H9 (cell line): ENCODE data around the gene FXYD1. TPM values are rescaled to one million over a fixed set of nuclear protein-coding genes. Genes with fewer than 3 reads are reported as not detected.

ENCODE experiments used
- DNase-seq: peaks from one replicate; pipeline ENCODE4 v3.0.0-alpha.2; 2017
- H2AFZ ChIP-seq: one replicate; pipeline ENCODE4 v1.6.1; 2013; ENCODE audit warnings: mild to moderate bottlenecking, low read length, control low read depth, moderate library complexity
- H2AK5ac ChIP-seq: 2 replicates; pipeline ENCODE4 v1.6.1; 2013; ENCODE audit warnings: low read length, control low read depth, mixed read lengths; ENCODE audit not compliant: insufficient read length
- H2BK120ac ChIP-seq: one replicate; pipeline ENCODE4 v1.6.1; 2013; ENCODE audit warnings: low read depth, mild to moderate bottlenecking, low read length, control low read depth, inconsistent platforms; ENCODE audit not compliant: poor library complexity, severe bottlenecking
- H2BK12ac ChIP-seq: 2 replicates; pipeline ENCODE4 v1.6.1; 2013; ENCODE audit warnings: low read length, control low read depth, mixed read lengths, low read depth; ENCODE audit not compliant: insufficient read length
- H2BK15ac ChIP-seq: 2 replicates; pipeline ENCODE4 v1.6.1; 2013; ENCODE audit warnings: low read depth, low read length, control low read depth
- H2BK20ac ChIP-seq: one replicate; pipeline ENCODE4 v1.6.1; 2013; ENCODE audit warnings: low read depth, mild to moderate bottlenecking, low read length, control low read depth, inconsistent platforms; ENCODE audit not compliant: poor library complexity, severe bottlenecking
- H2BK5ac ChIP-seq: 2 replicates; pipeline ENCODE4 v1.6.1; 2013; ENCODE audit warnings: low read length, control low read depth, mixed read lengths; ENCODE audit not compliant: insufficient read length
- H3K14ac ChIP-seq: 2 replicates; pipeline ENCODE4 v1.6.1; 2013; ENCODE audit warnings: low read length, control low read depth; ENCODE audit not compliant: insufficient read depth
- H3K18ac ChIP-seq: 2 replicates; pipeline ENCODE4 v1.6.1; 2013; ENCODE audit warnings: low read depth, mild to moderate bottlenecking, mixed read lengths, low read length, control low read depth; ENCODE audit not compliant: insufficient read length
- H3K23ac ChIP-seq: 2 replicates; pipeline ENCODE4 v1.6.1; 2013; ENCODE audit warnings: low read length, control low read depth, mixed read lengths, low read depth; ENCODE audit not compliant: insufficient read length
- H3K23me2 ChIP-seq: 2 replicates; pipeline ENCODE4 v1.6.1; 2013; ENCODE audit warnings: low read depth, mild to moderate bottlenecking, mixed read lengths, low read length, control low read depth; ENCODE audit not compliant: insufficient read length, poor library complexity, severe bottlenecking
- H3K27ac ChIP-seq: 2 replicates; pipeline ENCODE4 v1.5.1; 2013; ENCODE audit warnings: low read length, control low read depth, mixed read lengths, low read depth; ENCODE audit not compliant: insufficient read length
- H3K27me3 ChIP-seq: 2 replicates; pipeline ENCODE4 v1.6.1; 2013; ENCODE audit warnings: low read length, control low read depth, inconsistent platforms; ENCODE audit not compliant: insufficient read depth
- H3K4ac ChIP-seq: 2 replicates; pipeline ENCODE4 v1.6.1; 2013; ENCODE audit warnings: low read depth, mild to moderate bottlenecking, control low read depth, inconsistent platforms, low read length, moderate library complexity
- H3K4me1 ChIP-seq: 2 replicates; pipeline ENCODE4 v1.6.1; 2013; ENCODE audit warnings: low read length, control low read depth, inconsistent platforms; ENCODE audit not compliant: insufficient read depth
- H3K4me2 ChIP-seq: 2 replicates; pipeline ENCODE4 v1.6.1; 2013; ENCODE audit warnings: low read length, control low read depth, mixed read lengths; ENCODE audit not compliant: insufficient read length, insufficient read depth
- H3K56ac ChIP-seq: 2 replicates; pipeline ENCODE4 v1.6.1; 2013; ENCODE audit warnings: low read depth, mild to moderate bottlenecking, mixed read lengths, low read length, control low read depth; ENCODE audit not compliant: insufficient read length
- H3K79me1 ChIP-seq: 2 replicates; pipeline ENCODE4 v1.6.1; 2013; ENCODE audit warnings: low read depth, mild to moderate bottlenecking, moderate library complexity, low read length, control low read depth, inconsistent platforms; ENCODE audit not compliant: insufficient read depth, poor library complexity, severe bottlenecking
- H3K79me2 ChIP-seq: 2 replicates; pipeline ENCODE4 v1.6.1; 2013; ENCODE audit warnings: low read length, control low read depth, inconsistent platforms; ENCODE audit not compliant: insufficient read depth
- H3K9ac ChIP-seq: 2 replicates; pipeline ENCODE4 v1.6.1; 2013; ENCODE audit warnings: low read length, control low read depth, mixed read lengths; ENCODE audit not compliant: insufficient read length; ENCODE audit errors: extremely low read depth
- H3K9me3 ChIP-seq: one replicate; pipeline ENCODE4 v1.6.1; 2013; ENCODE audit warnings: low read depth, low read length, inconsistent platforms; ENCODE audit not compliant: control insufficient read depth
- H3T11ph ChIP-seq: one replicate; pipeline ENCODE4 v1.6.1; 2013; ENCODE audit warnings: mild to moderate bottlenecking, low read length, control low read depth, inconsistent platforms
- H4K20me1 ChIP-seq: one replicate; pipeline ENCODE4 v1.6.1; 2013; ENCODE audit not compliant: control insufficient read depth, insufficient read length, insufficient read depth
- H4K5ac ChIP-seq: 2 replicates; pipeline ENCODE4 v1.6.1; 2013; ENCODE audit warnings: low read depth, mild to moderate bottlenecking, mixed read lengths, low read length, control low read depth; ENCODE audit not compliant: insufficient read length
- H4K8ac ChIP-seq: replicated peaks from 2 replicates; pipeline ENCODE4 v1.6.1; 2013; ENCODE audit warnings: low read length, control low read depth, mixed read lengths, low read depth; ENCODE audit not compliant: insufficient read length
- H4K91ac ChIP-seq: 2 replicates; pipeline ENCODE4 v1.6.1; 2013; ENCODE audit warnings: low read depth, mild to moderate bottlenecking, moderate library complexity, mixed read lengths, low read length, control low read depth; ENCODE audit not compliant: insufficient read length
- H3K27ac Mint-ChIP-seq, 3 experiments: 2 replicates in 2 of 3; 3 replicates in 1 of 3; pipeline ENCODE4 v1.8.0; 2020 to 2021; ENCODE audit warnings: mixed read lengths in 3 of 3, mild to moderate bottlenecking in 1 of 3, moderate library complexity in 1 of 3
- H3K27me3 Mint-ChIP-seq: 2 replicates; pipeline ENCODE4 v1.8.0; 2021; ENCODE audit warnings: low read depth, mild to moderate bottlenecking, moderate library complexity, mixed read lengths
- H3K36me3 Mint-ChIP-seq, 3 experiments: 2 replicates in 2 of 3; 3 replicates in 1 of 3; pipeline ENCODE4 v1.8.0; 2020 to 2021; ENCODE audit warnings: low read depth in 3 of 3, mixed read lengths in 3 of 3; ENCODE audit not compliant: insufficient read depth in 1 of 3
- H3K4me1 Mint-ChIP-seq, 2 experiments: 2 replicates each; pipeline ENCODE4 v1.8.0; 2020; ENCODE audit warnings: mixed read lengths in 2 of 2
- H3K4me3 Mint-ChIP-seq, 2 experiments: 2 replicates in 1 of 2; 3 replicates in 1 of 2; pipeline ENCODE4 v1.8.0; 2020 to 2021; ENCODE audit warnings: mild to moderate bottlenecking in 2 of 2, mixed read lengths in 2 of 2, moderate library complexity in 1 of 2
- H3K9me3 Mint-ChIP-seq, 2 experiments: 2 replicates in 1 of 2; 3 replicates in 1 of 2; pipeline ENCODE4 v1.8.0; 2020; ENCODE audit warnings: mild to moderate bottlenecking in 2 of 2, mixed read lengths in 2 of 2, moderate library complexity in 1 of 2
- CTCF ChIP-seq: fragments of 200-600 bp; sonication (generic); conservative IDR thresholded peaks from 3 replicates; pipeline ENCODE4 v1.8.0; 2021; ENCODE audit warnings: antibody characterized with exemption, mild to moderate bottlenecking
- WGBS: extraction: QIAGEN DNeasy Blood & Tissue Kit; methylation state at CpG from one replicate; pipeline ENCODE4 v1.1.7; 2013; ENCODE audit warnings: missing lambda C conversion rate, low lambda C conversion rate, mixed read lengths; ENCODE audit not compliant: insufficient read length; ENCODE audit errors: extremely low coverage; 5-methylcytosine and 5-hydroxymethylcytosine counted together
- total RNA-seq: library from RNA; stranded (reverse); gene quantifications from 2 replicates; pipeline ENCODE4 v1.2.1, GENCODE V29; 2021

The FXYD1 gene
- total RNA-seq, 1 experiment from 2014 or later, result 7.7 TPM

- no peak overlapping the region for H4K5ac ChIP-seq
Measured at GRCh38 chr19:35156673-35157014, 18.0 kb downstream of the FXYD1 start.

More at GRCh38 chr19:35156673-35157014, 18.0 kb downstream of the FXYD1 start:
- no peaks in the 10 kb centered on the region; the same call in 1 of the 2 replicates for H3K79me2 ChIP-seq
- H3K18ac ChIP-seq, result no peak overlapping the region
- Mint-ChIP-seq H3K4me3 (peak overlapping the region; percentile 13 to 97), H3K27ac (no peak overlapping the region), H3K36me3 (peaks cover 35 to 45% (median 39%) of the 10 kb centered on the region in 3 experiments; a peak in 6 of 7 replicates), H3K4me1 (peaks cover 32 to 40% of the 10 kb centered on the region in 2 experiments), H3K27me3 (peaks cover 2% of the 10 kb centered on the region; the same call in 1 of the 2 replicates), H3K9me3 (peaks cover 0 to 2% of the 10 kb centered on the region in 2 experiments; a peak in 3 of 5 replicates)
- no peak overlapping the region for H2BK12ac ChIP-seq
- H2BK20ac ChIP-seq, result no peak overlapping the region
- no peak overlapping the region for H3K14ac ChIP-seq
- H4K91ac ChIP-seq, result no peak overlapping the region
- H4K20me1 ChIP-seq, result no peaks in the 10 kb centered on the region
- H2BK15ac ChIP-seq, result no peak overlapping the region
- no peak overlapping the region for H3K4me2 ChIP-seq
- H3K9me3 ChIP-seq, result no peaks in the 10 kb centered on the region
- no peak overlapping the region for H2AK5ac ChIP-seq
- no peak overlapping the region for H2AFZ ChIP-seq
- no peak for DNase-seq
- H3K27me3 ChIP-seq, result no peaks in the 10 kb centered on the region
- TF ChIP-seq CTCF, result no peak
- WGBS, result no CpG with 5 or more reads among the region's 7 CpGs
- no peak overlapping the region for H3K4ac ChIP-seq
- H4K8ac ChIP-seq, result no peak overlapping the region
- no peak overlapping the region for H2BK5ac ChIP-seq
- no peak overlapping the region for H3K56ac ChIP-seq
- H3T11ph ChIP-seq, result no peak overlapping the region
- H3K9ac ChIP-seq, result no peak overlapping the region
- peaks cover 19% of the 10 kb centered on the region for H3K23me2 ChIP-seq
- no peaks in the 10 kb centered on the region for H3K79me1 ChIP-seq
- H3K27ac ChIP-seq, result no peak overlapping the region
- no peak overlapping the region for H2BK120ac ChIP-seq
- no peaks in the 10 kb centered on the region for H3K4me1 ChIP-seq
- no peak overlapping the region for H3K23ac ChIP-seq
